Measurements from ENCODE around the gene SLC13A5. TPM values are rescaled to one million over a fixed set of nuclear protein-coding genes. Genes with fewer than 3 reads are reported as not detected.

Gene SLC13A5
- total RNA-seq, 1 donor from 2014 or later, result 1.3 TPM

DNA sequence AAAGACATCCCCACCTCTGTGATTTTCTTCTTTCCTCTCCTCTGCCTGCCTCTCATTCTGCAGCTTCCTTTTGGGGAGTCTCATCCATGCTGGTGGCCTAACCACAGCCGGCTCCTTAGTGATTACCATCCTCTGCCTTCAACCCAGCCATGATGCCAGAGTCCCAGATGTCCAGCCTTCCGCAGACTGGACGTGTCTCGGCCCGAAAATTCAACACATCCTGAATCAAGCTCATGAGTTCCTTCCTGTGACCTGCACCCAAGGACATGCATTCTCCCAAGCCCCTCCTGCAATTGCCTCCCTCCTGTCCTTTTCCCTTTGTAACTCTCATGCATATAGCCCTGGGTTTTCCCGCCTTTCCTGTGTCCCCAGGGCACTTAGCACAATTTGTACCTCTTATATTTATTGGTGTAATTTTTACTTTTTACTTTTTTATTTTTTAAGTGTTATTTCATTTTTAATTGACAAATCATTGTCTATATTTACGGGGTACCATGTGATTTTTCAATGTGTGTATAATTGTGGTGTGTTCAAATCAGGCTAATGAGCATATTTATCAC, 1.2 kb upstream of the SLC13A5 start:
- Mint-ChIP-seq H3K36me3 (ENCODE audit: low read depth, unreplicated experiment) (peaks cover 9% of the 10 kb centered on the region), H3K27ac (ENCODE audit: unreplicated experiment) (no peak overlapping the region), H3K4me1 (ENCODE audit: unreplicated experiment) (peaks cover 17% of the 10 kb centered on the region), H3K4me3 (ENCODE audit: unreplicated experiment) (peak overlapping the region; percentile 89), H3K9me3 (ENCODE audit: unreplicated experiment) (peaks cover 4% of the 10 kb centered on the region), H3K27me3 (ENCODE audit: unreplicated experiment) (peaks cover 19% of the 10 kb centered on the region)
- TF ChIP-seq, protein P1, sequence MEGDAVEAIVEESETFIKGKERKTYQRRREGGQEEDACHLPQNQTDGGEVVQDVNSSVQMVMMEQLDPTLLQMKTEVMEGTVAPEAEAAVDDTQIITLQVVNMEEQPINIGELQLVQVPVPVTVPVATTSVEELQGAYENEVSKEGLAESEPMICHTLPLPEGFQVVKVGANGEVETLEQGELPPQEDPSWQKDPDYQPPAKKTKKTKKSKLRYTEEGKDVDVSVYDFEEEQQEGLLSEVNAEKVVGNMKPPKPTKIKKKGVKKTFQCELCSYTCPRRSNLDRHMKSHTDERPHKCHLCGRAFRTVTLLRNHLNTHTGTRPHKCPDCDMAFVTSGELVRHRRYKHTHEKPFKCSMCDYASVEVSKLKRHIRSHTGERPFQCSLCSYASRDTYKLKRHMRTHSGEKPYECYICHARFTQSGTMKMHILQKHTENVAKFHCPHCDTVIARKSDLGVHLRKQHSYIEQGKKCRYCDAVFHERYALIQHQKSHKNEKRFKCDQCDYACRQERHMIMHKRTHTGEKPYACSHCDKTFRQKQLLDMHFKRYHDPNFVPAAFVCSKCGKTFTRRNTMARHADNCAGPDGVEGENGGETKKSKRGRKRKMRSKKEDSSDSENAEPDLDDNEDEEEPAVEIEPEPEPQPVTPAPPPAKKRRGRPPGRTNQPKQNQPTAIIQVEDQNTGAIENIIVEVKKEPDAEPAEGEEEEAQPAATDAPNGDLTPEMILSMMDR (IDR thresholded peaks at IDR 0.05; ENCODE audit: unreplicated experiment), result no peak
- no peak for DNase-seq (ENCODE audit: low spot score)

DNA sequence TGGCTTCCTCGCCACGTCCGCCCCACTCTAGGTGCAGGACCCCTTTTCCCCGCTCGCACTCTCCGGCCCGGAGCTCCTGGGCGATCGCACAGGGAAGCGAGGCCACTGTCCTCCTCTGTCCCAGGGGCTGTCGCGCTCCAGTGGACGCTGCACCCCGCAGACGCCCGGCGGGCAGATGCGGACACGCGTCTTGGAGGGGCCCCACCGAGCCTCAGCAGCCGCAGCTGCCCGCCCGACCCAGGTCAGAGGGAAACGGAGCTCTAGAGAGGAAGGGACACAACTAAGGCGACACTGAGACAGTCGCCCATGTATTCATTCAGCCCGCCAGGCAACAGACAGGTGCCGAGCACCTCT, 726 bp upstream of the SLC13A5 start:
- DNase-seq (ENCODE audit: low spot score), result no peak
- peaks cover 17% of the 10 kb centered on the region for H3K4me1 Mint-ChIP-seq (ENCODE audit: unreplicated experiment)
- H3K36me3 Mint-ChIP-seq (ENCODE audit: low read depth, unreplicated experiment), result peaks cover 9% of the 10 kb centered on the region
- H3K9me3 Mint-ChIP-seq (ENCODE audit: unreplicated experiment), result peaks cover 4% of the 10 kb centered on the region
- H3K4me3 Mint-ChIP-seq (ENCODE audit: unreplicated experiment), result peak overlapping the region; percentile 89
- peaks cover 19% of the 10 kb centered on the region for H3K27me3 Mint-ChIP-seq (ENCODE audit: unreplicated experiment)
- TF ChIP-seq, protein P1 (IDR thresholded peaks at IDR 0.05; ENCODE audit: unreplicated experiment), result no peak
- no peak overlapping the region for H3K27ac Mint-ChIP-seq (ENCODE audit: unreplicated experiment)

DNA sequence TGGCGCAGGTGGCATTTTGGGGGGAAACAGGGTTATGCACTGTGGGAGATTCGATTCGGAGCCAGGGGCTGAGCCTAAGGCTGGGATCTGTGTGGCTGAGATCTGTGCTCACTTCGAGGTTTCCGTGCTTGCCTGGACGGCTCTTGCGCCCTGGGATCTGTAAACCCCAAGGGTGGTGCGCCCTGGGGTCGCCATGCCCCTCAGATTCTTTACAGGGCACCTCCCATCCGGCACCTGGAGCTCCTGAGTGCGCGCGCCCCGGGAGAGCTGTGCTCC, 377 bp downstream of the SLC13A5 start:
- TF ChIP-seq, protein P1 (IDR thresholded peaks at IDR 0.05; ENCODE audit: unreplicated experiment), result no peak
- no peak for DNase-seq (ENCODE audit: low spot score)
- H3K27me3 Mint-ChIP-seq (ENCODE audit: unreplicated experiment), result peaks cover 19% of the 10 kb centered on the region
- peaks cover 1% of the 10 kb centered on the region for H3K9me3 Mint-ChIP-seq (ENCODE audit: unreplicated experiment)
- peak overlapping the region; percentile 89 for H3K4me3 Mint-ChIP-seq (ENCODE audit: unreplicated experiment)
- peaks cover 9% of the 10 kb centered on the region for H3K36me3 Mint-ChIP-seq (ENCODE audit: low read depth, unreplicated experiment)
- H3K4me1 Mint-ChIP-seq (ENCODE audit: unreplicated experiment), result peaks cover 17% of the 10 kb centered on the region
- no peak overlapping the region for H3K27ac Mint-ChIP-seq (ENCODE audit: unreplicated experiment)

DNA sequence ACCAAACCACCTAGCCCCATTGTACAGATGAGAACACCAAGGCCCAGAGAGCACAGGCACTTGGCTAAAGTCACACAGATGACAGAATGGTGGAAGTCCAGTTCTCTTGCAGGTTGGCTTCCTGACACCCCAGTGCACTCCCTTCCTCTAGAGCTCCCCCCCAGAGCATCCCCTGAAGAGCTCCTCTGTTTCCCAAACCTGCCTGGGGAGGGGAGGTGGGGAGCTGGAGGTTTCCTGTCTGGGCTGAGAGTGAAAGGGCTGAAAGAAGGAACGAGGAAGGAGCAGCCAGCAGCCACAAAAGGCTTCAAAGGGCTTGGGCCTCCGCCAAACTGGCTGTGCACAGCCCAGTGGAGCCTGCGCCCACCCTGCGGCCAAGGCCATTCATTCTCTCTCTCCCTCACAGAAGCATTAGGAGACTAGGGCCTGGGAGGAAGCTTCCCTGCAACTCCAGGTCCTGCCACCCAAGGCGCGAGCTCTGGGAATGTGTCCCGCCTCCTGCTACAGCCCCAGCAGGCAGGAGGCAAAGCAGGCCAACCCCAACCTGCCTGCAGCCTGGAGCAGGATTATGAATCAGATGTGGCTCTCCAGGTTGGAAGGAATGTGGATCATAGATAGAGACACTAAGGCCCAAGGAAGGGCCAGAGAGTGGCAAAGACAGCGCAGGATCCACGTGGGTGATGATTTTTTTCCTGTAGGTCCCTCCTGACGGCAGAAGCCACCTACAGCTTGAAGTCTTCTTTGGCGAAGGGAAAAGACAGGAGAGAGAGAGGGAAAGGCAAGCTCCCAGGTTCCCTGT, 913 bp downstream of the SLC13A5 start:
- Mint-ChIP-seq H3K4me3 (ENCODE audit: unreplicated experiment) (peak overlapping the region; percentile 89), H3K27ac (ENCODE audit: unreplicated experiment) (no peak overlapping the region), H3K4me1 (ENCODE audit: unreplicated experiment) (peaks cover 17% of the 10 kb centered on the region), H3K36me3 (ENCODE audit: low read depth, unreplicated experiment) (peaks cover 9% of the 10 kb centered on the region), H3K27me3 (ENCODE audit: unreplicated experiment) (peaks cover 19% of the 10 kb centered on the region), H3K9me3 (ENCODE audit: unreplicated experiment) (no peaks in the 10 kb centered on the region)
- DNase-seq (ENCODE audit: low spot score), result peak; percentile 19
- TF ChIP-seq, protein P1 (IDR thresholded peaks at IDR 0.05; ENCODE audit: unreplicated experiment), result no peak

DNA sequence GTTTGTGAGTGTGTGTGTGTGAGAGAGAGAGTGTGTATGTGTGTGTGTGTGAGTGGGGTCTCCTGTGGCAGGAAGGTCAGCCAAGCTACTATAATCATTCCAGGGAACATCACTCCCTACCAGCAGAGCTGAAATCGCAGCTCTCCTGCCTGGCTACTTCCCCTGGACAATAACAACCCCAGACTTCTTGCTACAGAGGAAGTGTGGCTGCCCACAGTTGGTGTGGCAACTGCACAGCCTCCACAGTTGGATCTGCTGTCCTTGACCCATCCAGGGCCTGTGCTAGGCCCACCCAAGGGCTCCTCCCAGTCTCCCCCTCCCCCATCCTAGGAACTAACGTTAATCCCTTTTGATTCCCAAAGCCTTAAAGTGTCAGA, 1.5 kb downstream of the SLC13A5 start:
- Mint-ChIP-seq H3K27ac (ENCODE audit: unreplicated experiment) (no peak overlapping the region), H3K9me3 (ENCODE audit: unreplicated experiment) (no peaks in the 10 kb centered on the region), H3K36me3 (ENCODE audit: low read depth, unreplicated experiment) (peaks cover 9% of the 10 kb centered on the region), H3K4me1 (ENCODE audit: unreplicated experiment) (peaks cover 17% of the 10 kb centered on the region), H3K4me3 (ENCODE audit: unreplicated experiment) (peak overlapping the region; percentile 85), H3K27me3 (ENCODE audit: unreplicated experiment) (peaks cover 19% of the 10 kb centered on the region)
- TF ChIP-seq, protein P1 (IDR thresholded peaks at IDR 0.05; ENCODE audit: unreplicated experiment), result no peak
- no peak for DNase-seq (ENCODE audit: low spot score)

Data from endothelial cell (in vitro differentiated cells).